ENCODE measurements around the gene LMAN1. TPM values are rescaled to one million over a fixed set of nuclear protein-coding genes. Genes with fewer than 3 reads are reported as not detected.

The LMAN1 gene
- total and polyA plus RNA-seq, 2 of the 13 experiments (the other 11 are each of a cell fraction or from before 2014, with no cell fraction given), result 127 to 131 TPM

DNA sequence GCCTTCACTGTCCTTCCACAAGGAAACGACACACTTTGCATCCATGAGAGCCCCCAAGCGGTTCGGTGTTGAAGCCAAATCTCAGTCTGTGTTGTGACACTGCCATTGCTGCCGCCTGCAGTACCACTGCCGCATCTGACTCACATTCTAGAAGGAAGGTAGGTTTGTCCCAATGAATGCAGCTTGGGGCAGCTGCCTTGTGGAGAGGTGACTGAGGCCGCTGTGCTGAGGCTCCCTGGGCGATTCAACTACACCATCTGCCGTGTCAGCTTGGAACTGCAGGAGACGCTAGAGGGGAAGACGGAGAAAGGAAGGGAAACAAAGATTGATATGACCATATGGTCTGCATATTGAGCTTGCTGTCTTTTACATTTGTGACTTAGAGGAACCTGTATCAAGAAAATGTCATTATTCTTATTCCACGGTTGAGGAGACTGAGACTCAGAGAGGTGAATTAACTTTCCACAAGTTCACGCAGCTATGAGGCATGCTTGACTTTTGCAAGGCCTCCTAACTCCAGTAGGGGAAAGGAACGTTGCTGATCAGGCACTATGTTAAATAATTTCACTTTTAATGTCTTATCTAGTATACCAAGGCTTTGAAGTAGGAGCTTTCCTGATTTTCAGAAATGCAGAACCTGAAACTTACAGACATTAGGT is 43.5 kb upstream of the LMAN1 start (continued):
- TF ChIP-seq CENPBD1 (CRISPR knock-in tag; IDR thresholded peaks at IDR 0.05; ENCODE audit: borderline replicate concordance, low read depth) (no peak), TEAD3 (CRISPR knock-in tag; optimal IDR thresholded peaks at IDR 0.05; ENCODE audit: borderline replicate concordance) (peak; percentile 58), ZNF547 (CRISPR knock-in tag; IDR thresholded peaks at IDR 0.05) (no peak), ZNF574 (CRISPR knock-in tag; IDR thresholded peaks at IDR 0.05) (0 out of 2 replicates have a peak, but pooled peaks have one; percentile 26), FOXJ3 (CRISPR knock-in tag; IDR thresholded peaks at IDR 0.05; ENCODE audit: borderline replicate concordance) (no peak), POLR2AphosphoS2 (IDR thresholded peaks at IDR 0.05; ENCODE audit: low read depth, low read length) (no peak), ARNTL (CRISPR knock-in tag; IDR thresholded peaks at IDR 0.05) (0 out of 2 replicates have a peak, but pooled peaks have one; percentile 22), SETDB1 (CRISPR knock-in tag; IDR thresholded peaks at IDR 0.05; ENCODE audit: borderline replicate concordance) (no peak), ZNF34 (CRISPR knock-in tag; IDR thresholded peaks at IDR 0.05; ENCODE audit: borderline replicate concordance) (0 out of 2 replicates have a peak, but pooled peaks have one; percentile 42), PBX3 (CRISPR knock-in tag; IDR thresholded peaks at IDR 0.05; ENCODE audit: borderline replicate concordance) (no peak), HMGXB4 (CRISPR knock-in tag; IDR thresholded peaks at IDR 0.05; ENCODE audit: borderline replicate concordance in 1 of 2, low read depth in 1 of 2) (peak; percentile 70 to 81; a peak in 3 of 4 replicates), ZNF710 (CRISPR knock-in tag; IDR thresholded peaks at IDR 0.05; ENCODE audit: borderline replicate concordance) (no peak)
- TF ChIP-seq, protein P1, sequence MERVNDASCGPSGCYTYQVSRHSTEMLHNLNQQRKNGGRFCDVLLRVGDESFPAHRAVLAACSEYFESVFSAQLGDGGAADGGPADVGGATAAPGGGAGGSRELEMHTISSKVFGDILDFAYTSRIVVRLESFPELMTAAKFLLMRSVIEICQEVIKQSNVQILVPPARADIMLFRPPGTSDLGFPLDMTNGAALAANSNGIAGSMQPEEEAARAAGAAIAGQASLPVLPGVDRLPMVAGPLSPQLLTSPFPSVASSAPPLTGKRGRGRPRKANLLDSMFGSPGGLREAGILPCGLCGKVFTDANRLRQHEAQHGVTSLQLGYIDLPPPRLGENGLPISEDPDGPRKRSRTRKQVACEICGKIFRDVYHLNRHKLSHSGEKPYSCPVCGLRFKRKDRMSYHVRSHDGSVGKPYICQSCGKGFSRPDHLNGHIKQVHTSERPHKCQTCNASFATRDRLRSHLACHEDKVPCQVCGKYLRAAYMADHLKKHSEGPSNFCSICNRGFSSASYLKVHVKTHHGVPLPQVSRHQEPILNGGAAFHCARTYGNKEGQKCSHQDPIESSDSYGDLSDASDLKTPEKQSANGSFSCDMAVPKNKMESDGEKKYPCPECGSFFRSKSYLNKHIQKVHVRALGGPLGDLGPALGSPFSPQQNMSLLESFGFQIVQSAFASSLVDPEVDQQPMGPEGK (CRISPR knock-in tag; IDR thresholded peaks at IDR 0.05), result 0 out of 2 replicates have a peak, but pooled peaks have one; percentile 29
- TF ChIP-seq, protein P2, sequence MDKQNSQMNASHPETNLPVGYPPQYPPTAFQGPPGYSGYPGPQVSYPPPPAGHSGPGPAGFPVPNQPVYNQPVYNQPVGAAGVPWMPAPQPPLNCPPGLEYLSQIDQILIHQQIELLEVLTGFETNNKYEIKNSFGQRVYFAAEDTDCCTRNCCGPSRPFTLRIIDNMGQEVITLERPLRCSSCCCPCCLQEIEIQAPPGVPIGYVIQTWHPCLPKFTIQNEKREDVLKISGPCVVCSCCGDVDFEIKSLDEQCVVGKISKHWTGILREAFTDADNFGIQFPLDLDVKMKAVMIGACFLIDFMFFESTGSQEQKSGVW (CRISPR knock-in tag; IDR thresholded peaks at IDR 0.05; ENCODE audit: borderline replicate concordance), result no peak
